RWPE2 (cell line): ENCODE results near the gene SYK.
"Not testable (repeated sequence)": the region's sequence is repeated elsewhere in the genome, so short reads cannot be mapped to it uniquely, and the experiment has no call there.

ENCODE experiments used
- ATAC-seq: fragments of 200-7000 bp; cut with Tn5 transposase; 3 replicates; pipeline ENCODE4 v1.9.1; 2021; ENCODE audit warnings: low read depth
- DNase-seq: peaks from one replicate; pipeline ENCODE4 v3.0.0-alpha.2; 2020; ENCODE audit warnings: low spot score
- H3K27ac ChIP-seq: fragments of 450-650 bp; 2 replicates; pipeline ENCODE4 v1.5.1; 2017; ENCODE audit warnings: mild to moderate bottlenecking; ENCODE audit not compliant: poor library complexity, severe bottlenecking
- H3K27me3 ChIP-seq: fragments of 250-450 bp; sonication (Bioruptor Pico); 2 replicates; pipeline ENCODE4 v1.5.1; 2021; ENCODE audit warnings: mild to moderate bottlenecking, moderate library complexity; ENCODE audit not compliant: insufficient read depth, poor library complexity, severe bottlenecking
- H3K36me3 ChIP-seq: fragments of 250-450 bp; sonication (Bioruptor Pico); 2 replicates; pipeline ENCODE4 v1.5.1; 2020; ENCODE audit warnings: low read depth, mild to moderate bottlenecking, moderate library complexity
- H3K4me1 ChIP-seq: fragments of 250-450 bp; sonication (Bioruptor Pico); 2 replicates; pipeline ENCODE4 v1.5.1; 2021; ENCODE audit warnings: mild to moderate bottlenecking, moderate library complexity; ENCODE audit not compliant: insufficient read depth, poor library complexity, severe bottlenecking
- H3K4me3 ChIP-seq: fragments of 250-450 bp; sonication (Bioruptor Pico); 2 replicates; pipeline ENCODE4 v1.5.1; 2021; ENCODE audit warnings: mild to moderate bottlenecking, moderate library complexity; ENCODE audit not compliant: severe bottlenecking
- H3K9me3 ChIP-seq: fragments of 250-450 bp; sonication (Bioruptor Pico); 2 replicates; pipeline ENCODE4 v1.5.1; 2021; ENCODE audit warnings: mild to moderate bottlenecking, moderate library complexity; ENCODE audit not compliant: severe bottlenecking
- CTCF ChIP-seq: fragments of 450-650 bp; IDR thresholded peaks from one replicate; pipeline ENCODE4 v1.5.1; 2017; ENCODE audit warnings: mild to moderate bottlenecking, moderate library complexity; ENCODE audit not compliant: poor library complexity, severe bottlenecking

The SYK gene

DNA sequence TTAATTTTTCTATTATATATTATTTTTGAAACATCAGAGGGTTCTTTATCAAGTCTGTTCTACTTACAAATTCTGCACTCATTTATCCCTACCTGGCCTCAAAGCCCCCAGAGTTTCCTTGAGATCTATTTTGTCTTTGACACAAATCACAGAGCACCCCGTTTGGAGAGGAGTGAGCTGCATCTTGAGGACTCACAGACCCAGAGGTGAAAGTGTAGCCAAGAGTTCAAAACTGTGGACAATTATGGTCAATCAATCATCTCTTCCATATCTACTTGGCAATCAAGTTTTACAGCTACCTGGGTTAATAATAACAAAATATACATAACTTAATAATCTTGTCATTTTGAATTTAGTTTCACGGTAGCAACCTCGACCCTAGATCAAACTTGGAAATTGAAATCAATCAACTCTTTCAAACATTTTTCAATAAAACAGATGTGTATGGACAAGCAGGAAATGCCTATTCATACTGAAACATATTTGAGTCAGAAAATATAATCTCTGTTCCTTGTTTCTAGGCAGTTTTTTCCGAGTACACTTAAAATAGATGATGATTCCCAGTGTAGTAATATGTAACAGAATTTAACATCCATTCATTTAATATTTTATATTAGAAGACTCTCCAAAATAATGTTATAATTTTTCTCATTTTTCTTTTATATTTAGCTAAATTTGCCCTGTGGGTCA lies 13.7 kb upstream of the SYK start:
- H3K4me3 ChIP-seq: no peak overlapping the region
- no peak for DNase-seq
- TF ChIP-seq CTCF: no peak
- H3K27me3 ChIP-seq: no peaks in the 10 kb centered on the region
- no peaks in the 10 kb centered on the region for H3K9me3 ChIP-seq
- H3K4me1 ChIP-seq: no peaks in the 10 kb centered on the region
- H3K36me3 ChIP-seq: no peaks in the 10 kb centered on the region
- ATAC-seq: no peak
- H3K27ac ChIP-seq: no peak overlapping the region

DNA sequence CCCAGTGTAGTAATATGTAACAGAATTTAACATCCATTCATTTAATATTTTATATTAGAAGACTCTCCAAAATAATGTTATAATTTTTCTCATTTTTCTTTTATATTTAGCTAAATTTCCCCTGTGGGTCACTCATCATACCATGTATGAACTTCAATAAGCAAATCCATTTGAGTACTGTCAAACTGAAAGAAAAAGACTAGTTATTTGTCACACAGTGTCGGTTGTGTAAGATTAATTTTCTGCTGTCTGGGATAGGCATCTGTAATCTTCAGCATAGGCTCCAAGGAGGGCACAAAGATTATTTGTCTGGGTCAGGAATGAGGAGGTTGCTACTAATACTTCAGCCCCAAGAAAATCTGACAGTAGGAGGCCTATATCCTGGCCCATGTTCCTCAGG lies 13.1 kb upstream of the SYK start:
- not testable (repeated sequence) for ATAC-seq, H3K27ac ChIP-seq

GRCh38 chr9:90789408-90789807 lies 12.2 kb upstream of the SYK start:
- Histone ChIP-seq H3K36me3 (no peaks in the 10 kb centered on the region), H3K27me3 (no peaks in the 10 kb centered on the region), H3K27ac (no peak overlapping the region), H3K4me1 (no peaks in the 10 kb centered on the region), H3K4me3 (no peak overlapping the region), H3K9me3 (no peaks in the 10 kb centered on the region)
- ATAC-seq (no peak), DNase-seq (no peak)
- TF ChIP-seq CTCF: no peak

More for the DNA sequence above, 13.1 kb upstream of the SYK start:
- not testable (repeated sequence) for H3K9me3 ChIP-seq, H3K36me3 ChIP-seq, H3K4me1 ChIP-seq, DNase-seq, H3K4me3 ChIP-seq, H3K27me3 ChIP-seq

- Histone ChIP-seq H3K27ac (no peak overlapping the region), H3K9me3 (no peaks in the 10 kb centered on the region), H3K27me3 (no peaks in the 10 kb centered on the region), H3K4me1 (no peaks in the 10 kb centered on the region), H3K4me3 (no peak overlapping the region), H3K36me3 (no peaks in the 10 kb centered on the region)
- TF ChIP-seq CTCF: no peak
- DNase-seq: no peak
- no peak for ATAC-seq
Observed at GRCh38 chr9:90789862-90790261, 11.8 kb upstream of the SYK start.

- H3K9me3 ChIP-seq, H3K4me3 ChIP-seq, H3K27me3 ChIP-seq, H3K4me1 ChIP-seq, DNase-seq, ATAC-seq, H3K36me3 ChIP-seq, H3K27ac ChIP-seq: not testable (repeated sequence)
Observed at GRCh38 chr9:90793024-90793423, 8.6 kb upstream of the SYK start.

GRCh38 chr9:90793729-90794128 lies 7.9 kb upstream of the SYK start:
- Histone ChIP-seq H3K4me3 (no peak overlapping the region), H3K4me1 (no peaks in the 10 kb centered on the region), H3K9me3 (no peaks in the 10 kb centered on the region), H3K27me3 (no peaks in the 10 kb centered on the region), H3K36me3 (no peaks in the 10 kb centered on the region), H3K27ac (no peak overlapping the region)
- TF ChIP-seq CTCF: no peak
- DNase-seq: no peak
- ATAC-seq: no peak
